HG02973 (cell line): ENCODE data around the gene PNMA5.
"Not testable (repeated sequence)": the region's sequence is repeated elsewhere in the genome, so short reads cannot be mapped to it uniquely, and the experiment has no call there.

Source experiments
- ATAC-seq: cut with Tn5 transposase; IDR thresholded peaks from one replicate; pipeline ENCODE4 v1.9.1; 2021; ENCODE audit warnings: moderate library complexity; ENCODE audit not compliant: unreplicated experiment

PNMA5 gene

DNA sequence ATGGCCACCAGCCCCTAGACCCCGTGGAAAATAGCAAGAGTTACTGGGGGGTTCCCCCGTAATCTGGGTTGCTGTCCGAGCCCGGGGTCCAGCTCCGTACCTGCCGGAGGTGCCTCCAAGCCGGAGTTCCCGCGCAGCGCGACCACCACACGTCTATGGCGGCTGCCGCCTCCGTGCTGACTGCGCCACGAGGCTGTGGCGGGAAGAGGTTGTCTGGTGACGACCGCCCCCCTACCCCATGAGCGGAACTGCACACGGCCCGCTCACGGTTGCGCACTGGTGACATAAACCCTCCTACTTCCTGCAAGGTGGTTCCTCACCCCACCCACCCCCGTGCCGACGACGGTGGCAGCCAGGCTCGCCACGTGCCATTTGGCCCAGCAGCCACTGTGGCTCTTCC, at the start of gene PNMA5:
Gene PNMA5, minus strand, starts transcription at position 184 of the 400 bp plus-strand sequence. CDS start 2,518 bp downstream, outside the sequence.
- ATAC-seq, result no peak

GRCh38 chrX:153032397-153033118, 38.6 kb upstream of the PNMA5 start:
- ATAC-seq, result peak; percentile 86

DNA sequence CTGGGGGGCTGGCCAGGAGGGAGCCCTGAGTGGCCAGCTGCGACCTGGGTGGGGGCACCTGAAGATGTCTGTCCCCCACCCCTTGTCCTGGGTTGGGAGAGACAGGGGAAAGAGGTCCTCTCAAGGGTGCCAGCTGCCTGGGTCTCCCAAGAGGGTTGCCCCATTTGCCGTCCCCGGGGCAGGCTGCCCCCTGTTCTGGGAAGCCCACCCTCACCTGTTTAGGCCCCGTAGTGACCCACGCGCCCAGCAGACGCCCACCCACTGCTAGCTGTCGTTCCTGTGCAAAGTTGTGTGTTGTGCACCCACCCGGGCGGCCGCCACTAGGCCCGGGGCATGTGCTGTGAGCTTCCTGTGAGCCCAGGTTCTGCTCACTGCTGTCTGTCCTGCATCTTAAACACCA, 36.9 kb upstream of the PNMA5 start:
- ATAC-seq, result no peak

DNA sequence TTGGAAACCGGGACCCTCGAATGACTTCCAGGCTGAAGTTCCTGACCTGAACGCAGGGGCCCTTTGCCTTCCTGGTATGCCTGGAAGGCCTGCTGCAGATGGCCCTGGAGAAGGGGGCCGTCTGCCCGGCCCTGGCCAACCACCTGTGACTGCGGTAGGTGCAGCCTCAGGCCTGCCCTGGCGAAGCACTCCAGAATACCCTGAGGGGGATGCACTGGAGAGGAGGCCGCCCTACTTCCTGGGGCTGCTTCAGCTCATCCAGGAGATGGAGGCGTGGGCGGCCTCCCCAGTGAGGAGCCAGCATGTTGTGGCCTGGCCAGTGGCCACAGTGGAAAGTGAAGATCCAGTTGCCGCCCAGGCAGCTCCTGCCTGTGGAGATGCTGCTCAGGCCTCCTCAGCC, 36.0 kb upstream of the PNMA5 start:
- no peak for ATAC-seq

DNA sequence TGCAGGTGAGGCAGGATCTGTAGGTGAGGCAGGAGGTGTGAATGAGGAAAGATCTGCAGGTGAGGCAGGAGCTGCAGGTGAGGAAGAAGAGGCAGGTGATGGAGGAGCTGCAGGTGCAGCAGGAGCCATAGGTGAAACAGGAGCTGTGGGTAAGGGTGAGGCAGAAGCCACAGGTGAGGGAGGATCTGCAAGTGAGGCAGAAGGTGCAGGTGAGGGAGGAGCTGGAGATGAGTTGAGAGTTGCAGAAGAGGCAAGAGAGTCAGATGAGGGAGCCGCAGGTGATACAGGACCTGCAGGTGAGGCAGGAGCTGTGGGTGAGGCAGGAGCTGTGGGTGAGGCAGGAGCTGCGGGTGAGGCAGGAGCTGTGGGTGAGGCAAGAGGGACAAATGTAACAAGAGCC, 35.2 kb upstream of the PNMA5 start:
- ATAC-seq, result no peak

DNA sequence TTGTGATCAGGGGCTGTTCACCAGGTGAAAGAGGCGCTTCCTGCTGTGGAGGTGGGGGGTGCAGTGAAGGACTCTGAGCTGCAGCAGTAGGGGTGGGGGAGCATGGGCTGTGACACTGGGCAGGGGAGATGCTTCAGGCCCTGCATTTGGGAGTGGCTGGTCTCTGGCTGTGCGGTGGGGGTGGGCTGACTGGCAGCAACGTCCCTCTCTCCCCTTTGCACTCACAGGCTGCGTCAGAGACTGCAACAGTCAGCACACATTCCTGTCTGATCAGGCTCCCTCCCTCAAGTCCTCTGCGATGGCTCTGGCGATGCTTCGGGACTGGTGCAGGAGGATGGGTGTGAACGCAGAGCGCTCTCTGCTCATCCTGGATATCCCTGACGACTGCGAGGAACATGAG, 34.6 kb upstream of the PNMA5 start:
- ATAC-seq, result not testable (repeated sequence)

GRCh38 chrX:153026501-153026900, 32.6 kb upstream of the PNMA5 start:
- not testable (repeated sequence) for ATAC-seq

- ATAC-seq, result no peak
Observed at GRCh38 chrX:153019166-153019565, 25.2 kb upstream of the PNMA5 start.

- not testable (repeated sequence) for ATAC-seq
Observed at GRCh38 chrX:153017174-153017573, 23.3 kb upstream of the PNMA5 start.

DNA sequence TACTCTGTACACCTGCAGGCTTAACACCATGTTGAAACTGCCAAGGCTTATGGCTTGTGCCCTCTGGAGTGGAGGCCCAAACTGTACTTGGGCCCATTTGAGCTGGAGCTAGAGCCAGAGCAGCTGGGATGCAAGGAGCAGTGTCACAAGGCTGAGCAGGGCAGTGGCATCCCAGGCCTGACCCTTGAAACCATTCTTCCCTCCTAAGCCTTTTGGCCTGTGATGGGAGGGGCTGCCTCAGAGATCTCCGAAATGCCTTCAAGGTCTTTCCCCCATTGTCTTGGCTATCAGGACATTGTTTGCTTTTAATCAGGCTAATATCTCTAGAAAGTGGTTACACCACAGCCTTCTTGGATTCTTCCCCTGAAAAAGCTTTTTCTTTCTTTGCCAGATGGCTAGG, 10.9 kb upstream of the PNMA5 start:
- ATAC-seq, result no peak

DNA sequence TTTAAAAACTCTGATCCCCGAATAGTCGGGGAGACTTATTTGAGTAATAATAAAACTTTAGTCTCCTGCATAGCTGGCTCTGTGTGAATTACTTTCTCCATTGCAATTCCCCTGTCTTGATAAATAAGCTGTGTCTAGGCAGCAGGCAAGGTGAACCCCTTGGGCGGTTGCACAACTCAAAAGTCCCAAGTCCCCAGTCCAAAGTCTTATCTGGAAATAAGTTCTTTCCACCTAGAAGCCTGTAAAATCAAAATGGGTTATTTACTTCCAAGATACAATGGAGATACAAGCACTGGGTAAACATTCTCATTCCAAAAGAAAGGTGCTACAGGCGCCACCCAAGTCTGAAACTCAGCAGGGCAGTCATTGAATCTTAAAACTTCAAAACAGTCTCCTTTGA, 10.1 kb upstream of the PNMA5 start:
- no peak for ATAC-seq

DNA sequence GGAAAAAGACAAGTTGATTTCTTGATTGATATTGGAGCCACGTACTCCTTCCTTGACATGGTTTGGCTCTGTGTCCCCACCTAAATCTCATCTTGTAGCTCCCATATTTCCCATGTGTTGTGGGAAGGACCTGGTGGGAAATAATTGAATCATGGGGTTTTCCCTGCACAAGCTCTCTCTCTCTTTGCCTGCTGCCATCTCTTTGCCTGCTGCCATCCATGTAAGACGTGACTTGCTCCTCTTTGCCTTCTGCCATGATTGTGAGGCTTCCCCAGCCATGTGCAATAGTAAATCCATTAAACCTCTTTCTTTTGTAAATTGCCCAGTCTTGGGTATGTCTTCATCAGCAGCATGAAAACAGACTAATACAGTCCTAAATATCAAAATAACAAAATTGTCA, 8.3 kb upstream of the PNMA5 start:
- ATAC-seq, result not testable (repeated sequence)

DNA sequence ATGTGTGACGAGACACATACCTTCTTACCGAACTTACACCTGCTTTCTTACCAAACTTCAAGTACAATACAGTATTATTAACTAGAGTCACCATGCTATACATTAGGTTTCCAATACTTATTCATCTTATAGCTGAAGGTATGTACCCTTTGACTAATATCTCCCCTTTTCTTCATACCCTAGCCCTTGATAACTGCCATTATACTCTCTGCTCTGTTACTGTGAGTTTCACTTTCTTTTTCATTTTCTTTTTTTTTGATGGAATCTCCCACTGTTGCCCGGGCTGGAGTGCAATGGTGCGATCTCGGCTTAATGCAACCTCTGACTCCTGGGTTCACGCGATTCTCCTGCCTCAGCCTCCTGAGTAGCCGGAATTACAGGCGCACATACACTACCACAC, 3.4 kb upstream of the PNMA5 start:
- no peak for ATAC-seq

- no peak for ATAC-seq
Observed at GRCh38 chrX:152992115-152992514, 1.8 kb downstream of the PNMA5 start.

DNA sequence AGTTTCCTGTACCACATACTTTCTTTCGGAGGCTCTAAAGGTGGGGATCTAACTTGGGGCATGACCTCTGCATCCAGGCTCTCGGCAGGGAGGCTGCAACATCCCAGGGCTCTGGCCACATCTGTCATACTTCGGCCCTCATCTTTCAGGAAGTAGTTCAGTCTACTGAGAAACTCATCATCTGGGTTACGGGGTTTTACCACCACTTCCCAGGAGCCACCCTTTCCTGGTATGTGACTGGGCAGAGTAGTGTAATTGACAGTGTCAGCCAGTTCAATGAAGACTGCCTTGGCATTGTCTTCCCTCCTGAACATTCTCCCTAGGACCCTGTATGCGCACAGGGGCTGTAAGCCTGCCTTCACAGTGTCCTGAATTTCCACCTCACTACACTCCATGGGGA, 2.8 kb downstream of the PNMA5 start:
- ATAC-seq, result no peak

DNA sequence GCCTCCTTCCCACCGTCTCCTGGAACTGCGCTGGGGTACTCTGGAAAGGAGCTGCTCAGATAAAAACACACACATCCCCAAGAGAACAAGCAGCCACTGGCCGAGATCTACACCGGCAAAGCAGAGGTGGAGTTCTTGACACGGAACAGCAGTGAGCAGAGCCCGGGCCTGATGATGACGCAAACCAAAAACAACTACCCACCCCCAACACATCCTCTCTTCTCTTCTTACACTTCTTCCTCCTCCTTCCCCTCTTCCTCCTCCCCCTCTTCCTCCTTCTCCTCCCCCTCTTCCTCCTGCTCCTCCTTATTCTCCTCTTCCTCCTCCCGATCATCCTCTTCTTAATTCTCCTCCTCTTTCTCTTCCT, 4.6 kb downstream of the PNMA5 start:
- ATAC-seq, result no peak

DNA sequence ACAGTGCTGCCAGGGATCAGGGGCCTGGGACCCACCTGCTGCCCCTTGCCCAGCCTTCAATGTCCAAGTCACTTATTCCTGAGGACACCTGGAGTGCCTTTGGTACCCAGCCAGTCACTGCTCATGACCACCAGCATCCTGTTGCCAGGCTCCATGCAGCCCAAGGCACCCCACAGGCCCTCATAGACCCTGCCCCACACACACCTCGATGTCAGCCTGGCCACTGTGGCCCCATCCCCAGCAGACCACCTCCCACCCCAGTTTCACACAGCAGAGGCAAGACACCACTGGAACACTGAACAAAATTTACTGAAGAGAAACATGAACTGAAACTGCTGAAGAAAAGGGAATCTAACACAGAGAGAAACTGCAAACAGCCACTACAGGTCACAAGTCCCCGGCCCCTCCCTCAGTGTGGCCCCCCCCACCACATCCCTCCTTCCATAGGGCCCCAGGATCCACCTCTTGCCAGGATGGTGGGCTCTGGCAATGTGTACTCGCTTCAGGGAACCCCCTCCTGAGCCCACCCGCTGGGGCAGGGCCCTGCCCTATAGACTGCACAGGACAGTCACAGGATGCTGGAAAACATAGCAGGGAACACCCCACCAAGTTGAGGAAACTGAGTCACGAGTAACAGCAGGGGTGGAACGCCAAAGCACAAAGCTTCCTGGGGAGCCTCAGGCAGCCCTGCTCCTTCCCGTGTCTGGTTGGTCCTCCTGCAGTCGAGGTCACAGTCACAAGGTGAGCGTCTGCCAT, 5.2 kb downstream of the PNMA5 start:
- no peak for ATAC-seq

DNA sequence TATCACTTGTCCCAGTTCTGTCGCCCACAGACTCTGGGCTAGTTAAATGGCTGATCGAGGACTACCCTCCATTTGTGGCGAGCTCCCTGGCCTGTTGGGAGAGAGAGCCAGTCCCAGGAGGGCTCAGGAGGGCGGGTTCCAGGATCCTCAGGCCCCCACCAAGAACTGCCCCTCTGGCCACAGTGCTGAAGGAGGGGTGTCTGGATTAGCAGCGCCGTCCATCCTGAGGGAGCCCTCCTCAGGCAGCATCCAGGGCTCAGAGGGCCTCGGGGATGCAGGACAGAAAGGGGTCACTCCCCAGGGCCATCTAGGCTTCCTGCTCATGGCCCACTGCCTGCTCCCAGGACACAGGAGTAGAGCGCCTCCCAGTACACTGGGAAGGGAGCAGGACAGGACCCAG, 6.1 kb downstream of the PNMA5 start:
- no peak for ATAC-seq

DNA sequence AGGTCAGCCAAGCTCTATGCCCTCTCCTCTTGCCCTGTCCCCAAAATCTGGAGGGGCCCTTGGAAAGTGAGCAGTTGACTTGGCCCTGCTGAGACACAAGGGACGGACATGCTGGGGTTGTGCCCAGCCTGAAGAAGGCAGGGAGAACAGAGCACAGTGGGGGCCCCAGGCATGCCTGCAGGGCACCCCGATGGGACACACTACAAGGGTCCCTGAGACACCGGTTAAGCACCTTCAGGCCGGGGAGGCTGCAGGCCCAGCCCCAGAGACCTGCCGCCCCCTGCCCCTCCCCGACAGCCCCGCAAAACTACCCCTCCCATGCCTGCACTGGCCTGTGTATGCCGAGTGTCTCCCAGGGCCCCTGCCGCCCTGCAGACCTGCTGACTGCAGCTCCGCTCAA, 6.8 kb downstream of the PNMA5 start:
- not testable (repeated sequence) for ATAC-seq

- not testable (repeated sequence) for ATAC-seq
Observed at GRCh38 chrX:152985383-152985782, 8.5 kb downstream of the PNMA5 start.

- ATAC-seq, result no peak
Observed at GRCh38 chrX:152968193-152968592, 25.7 kb downstream of the PNMA5 start.

DNA sequence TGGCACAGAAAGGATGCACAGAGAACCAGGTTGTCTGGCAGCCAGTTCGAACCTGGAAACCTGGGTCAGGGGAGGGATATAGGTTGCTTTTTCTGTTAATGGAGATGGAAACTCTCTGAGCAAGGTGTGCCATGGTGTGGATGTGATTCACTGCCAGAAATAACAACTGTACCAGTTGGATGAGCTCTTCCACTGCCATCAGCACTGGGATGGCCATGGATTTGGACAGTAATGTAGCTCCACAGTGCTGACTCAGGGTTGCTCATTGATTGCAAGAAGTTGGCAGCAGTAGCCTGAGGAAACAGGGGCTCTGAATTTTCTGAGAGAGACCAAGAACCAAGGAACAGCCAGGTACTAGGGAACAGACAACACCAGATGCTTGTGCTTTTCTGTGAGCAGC, 33.8 kb downstream of the PNMA5 start:
- no peak for ATAC-seq

DNA sequence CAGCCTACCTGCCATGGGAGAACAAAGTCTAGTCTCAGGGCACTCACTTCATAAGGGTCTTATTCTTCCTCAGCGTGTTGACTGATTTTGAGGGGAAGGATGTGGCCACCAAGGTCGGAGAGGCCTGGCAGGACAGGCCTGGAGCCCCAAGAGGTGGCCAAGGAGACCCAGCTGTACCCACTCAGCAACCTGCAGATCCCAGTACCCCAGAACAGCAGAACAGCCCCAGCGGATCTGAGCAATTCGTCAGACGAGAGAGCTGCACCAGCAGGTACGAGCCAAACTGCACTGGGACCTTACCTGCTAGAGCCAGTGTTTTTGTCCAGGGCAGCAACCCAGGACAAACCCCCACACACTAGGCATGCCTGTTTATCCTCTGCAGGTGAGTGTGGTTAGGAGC, 34.3 kb downstream of the PNMA5 start:
- ATAC-seq, result no peak
